Measurements from ENCODE around the gene NTHL1. TPM values are rescaled to one million over a fixed set of nuclear protein-coding genes. Genes with fewer than 3 reads are reported as not detected.
A peak's percentile ranks its signal among the peaks of the same experiment; 100 is the strongest.

Gene NTHL1
- total and polyA plus RNA-seq, 2 of the 13 experiments (the other 11 are each of a cell fraction or from before 2014, with no cell fraction given): 47.5 to 64.9 TPM

GRCh38 chr16:2039274-2040031 lies 8.2 kb downstream of the NTHL1 start (continued):
- TF ChIP-seq DMTF1 (CRISPR knock-in tag; IDR thresholded peaks at IDR 0.05): no peak
- peak; percentile 62 for TF ChIP-seq ASH2L (IDR thresholded peaks at IDR 0.05; ENCODE audit: insufficient read length, low read depth, low read length)
- no peak for TF ChIP-seq ZNF337 (CRISPR knock-in tag; IDR thresholded peaks at IDR 0.05; ENCODE audit: borderline replicate concordance, low read depth)
- TF ChIP-seq KAT2B (IDR thresholded peaks at IDR 0.05; ENCODE audit: borderline replicate concordance, low read depth, low read length): no peak
- TF ChIP-seq ZNF513 (CRISPR knock-in tag; conservative IDR thresholded peaks at IDR 0.05): no peak
- TF ChIP-seq TFDP2 (CRISPR knock-in tag; IDR thresholded peaks at IDR 0.05): 0 out of 2 replicates have a peak, but pooled peaks have one; percentile 29
- TF ChIP-seq ZBTB42 (CRISPR knock-in tag; IDR thresholded peaks at IDR 0.05): peak; percentile 99
- TF ChIP-seq ZNF281 (CRISPR knock-in tag; IDR thresholded peaks at IDR 0.05; ENCODE audit: borderline replicate concordance): peak; percentile 91
- peak; percentile 61 for TF ChIP-seq ZSCAN31 (CRISPR knock-in tag; IDR thresholded peaks at IDR 0.05; ENCODE audit: low read depth)
- TF ChIP-seq KDM6A (CRISPR knock-in tag; IDR thresholded peaks at IDR 0.05; ENCODE audit: low read depth): peak; percentile 27; the same call in 1 of the 2 replicates
- TF ChIP-seq FOSL2 (CRISPR knock-in tag; IDR thresholded peaks at IDR 0.05): no peak; the same call in none of the 2 replicates
- peak; percentile 25; the same call in 1 of the 2 replicates for TF ChIP-seq TBX3 (IDR thresholded peaks at IDR 0.05; ENCODE audit: borderline replicate concordance)
- TF ChIP-seq NR2F6 (IDR thresholded peaks at IDR 0.05): peak; percentile 95
- TF ChIP-seq NR2F6 (CRISPR knock-in tag; IDR thresholded peaks at IDR 0.05): peak; percentile 97
- no peak for TF ChIP-seq ZNF550 (CRISPR knock-in tag; IDR thresholded peaks at IDR 0.05; ENCODE audit: borderline replicate concordance)
- no peak for TF ChIP-seq ZNF616 (CRISPR knock-in tag; IDR thresholded peaks at IDR 0.05; ENCODE audit: low read depth)
